K562 (cell line): ENCODE results near the gene KBTBD13. TPM values are rescaled to one million over a fixed set of nuclear protein-coding genes. Genes with fewer than 3 reads are reported as not detected.

Experiments used
- PHF21A ChIP-seq: fragments of 450-650 bp; IDR thresholded peaks from 2 replicates; pipeline ENCODE4 v1.6.1; 2017; ENCODE audit warnings: low read depth, borderline replicate concordance
- ZNF263 ChIP-seq: sonication (generic); formaldehyde crosslinking; IDR thresholded peaks from 2 replicates; pipeline ENCODE4 v1.8.0; 2022; ENCODE audit warnings: mild to moderate bottlenecking, missing genetic modification reagents, borderline replicate concordance
- ZNF507 ChIP-seq: conservative IDR thresholded peaks from 2 replicates; pipeline ENCODE4 v1.6.1; 2017; ENCODE audit warnings: missing genetic modification characterization, missing compliant biosample characterization
- polyA plus RNA-seq, 8 experiments: library from polyadenylated mRNA; depleted of rRNA in 4 of 8; stranded (reverse) in 5 of 8; unstranded in 3 of 8; fragments of >200 nt; fragmentation: Nextera tagmentation in 2 of 8; fragmentation: Illumina TruSeq in 1 of 8; extraction: Ambion mirVana in 2 of 8; extraction: Trizol in 1 of 8; gene quantifications; 2 replicates each; pipeline versions ENCODE4 v1.2.1 to v1.2.3, GENCODE V29; 2011 to 2014; ENCODE audit warnings: inconsistent platforms in 1 of 8, missing spikeins in 1 of 8
- total RNA-seq, 7 experiments: library from RNA; depleted of rRNA in 6 of 7; stranded (reverse); fragments of >200 nt in 6 of 7; fragmentation: Illumina TruSeq in 2 of 7; extraction: Trizol in 2 of 7; gene quantifications; 2 replicates each; pipeline versions ENCODE4 v1.2.1 to v1.2.3, GENCODE V29; 2011 to 2021; ENCODE audit warnings: low replicate concordance in 1 of 7
- TF ChIP-seq, protein P1 (sequence below): fragments of 250-450 bp; sonication (Bioruptor Pico); IDR thresholded peaks from 2 replicates; pipeline ENCODE4 v1.4.0; 2020; ENCODE audit warnings: mild to moderate bottlenecking, moderate library complexity, borderline replicate concordance
- TF ChIP-seq, protein P2 (sequence below): fragments of 450-650 bp; IDR thresholded peaks from 2 replicates; pipeline ENCODE4 v1.6.1; 2017; ENCODE audit warnings: antibody characterized with exemption, mild to moderate bottlenecking
- TF ChIP-seq, protein P3 (sequence below): fragments of 450-650 bp; formaldehyde crosslinking; IDR thresholded peaks from 2 replicates; pipeline ENCODE4 v1.4.0; 2022; ENCODE audit warnings: mild to moderate bottlenecking, moderate library complexity

KBTBD13 gene
- total and polyA plus RNA-seq, 9 of the 15 experiments (the other 6 are each of a cell fraction or from before 2014, with no cell fraction given) = 0.07 to 0.13 (median 0.10) TPM; not detected in 3

GRCh38 chr15:65054333-65055200 is 22.0 kb upstream of the KBTBD13 start (continued):
- TF ChIP-seq, protein P1, sequence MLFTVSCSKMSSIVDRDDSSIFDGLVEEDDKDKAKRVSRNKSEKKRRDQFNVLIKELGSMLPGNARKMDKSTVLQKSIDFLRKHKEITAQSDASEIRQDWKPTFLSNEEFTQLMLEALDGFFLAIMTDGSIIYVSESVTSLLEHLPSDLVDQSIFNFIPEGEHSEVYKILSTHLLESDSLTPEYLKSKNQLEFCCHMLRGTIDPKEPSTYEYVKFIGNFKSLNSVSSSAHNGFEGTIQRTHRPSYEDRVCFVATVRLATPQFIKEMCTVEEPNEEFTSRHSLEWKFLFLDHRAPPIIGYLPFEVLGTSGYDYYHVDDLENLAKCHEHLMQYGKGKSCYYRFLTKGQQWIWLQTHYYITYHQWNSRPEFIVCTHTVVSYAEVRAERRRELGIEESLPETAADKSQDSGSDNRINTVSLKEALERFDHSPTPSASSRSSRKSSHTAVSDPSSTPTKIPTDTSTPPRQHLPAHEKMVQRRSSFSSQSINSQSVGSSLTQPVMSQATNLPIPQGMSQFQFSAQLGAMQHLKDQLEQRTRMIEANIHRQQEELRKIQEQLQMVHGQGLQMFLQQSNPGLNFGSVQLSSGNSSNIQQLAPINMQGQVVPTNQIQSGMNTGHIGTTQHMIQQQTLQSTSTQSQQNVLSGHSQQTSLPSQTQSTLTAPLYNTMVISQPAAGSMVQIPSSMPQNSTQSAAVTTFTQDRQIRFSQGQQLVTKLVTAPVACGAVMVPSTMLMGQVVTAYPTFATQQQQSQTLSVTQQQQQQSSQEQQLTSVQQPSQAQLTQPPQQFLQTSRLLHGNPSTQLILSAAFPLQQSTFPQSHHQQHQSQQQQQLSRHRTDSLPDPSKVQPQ (CRISPR knock-in tag) = no peak
- TF ChIP-seq ZNF507 (tag) = no peak
- TF ChIP-seq, protein P2, sequence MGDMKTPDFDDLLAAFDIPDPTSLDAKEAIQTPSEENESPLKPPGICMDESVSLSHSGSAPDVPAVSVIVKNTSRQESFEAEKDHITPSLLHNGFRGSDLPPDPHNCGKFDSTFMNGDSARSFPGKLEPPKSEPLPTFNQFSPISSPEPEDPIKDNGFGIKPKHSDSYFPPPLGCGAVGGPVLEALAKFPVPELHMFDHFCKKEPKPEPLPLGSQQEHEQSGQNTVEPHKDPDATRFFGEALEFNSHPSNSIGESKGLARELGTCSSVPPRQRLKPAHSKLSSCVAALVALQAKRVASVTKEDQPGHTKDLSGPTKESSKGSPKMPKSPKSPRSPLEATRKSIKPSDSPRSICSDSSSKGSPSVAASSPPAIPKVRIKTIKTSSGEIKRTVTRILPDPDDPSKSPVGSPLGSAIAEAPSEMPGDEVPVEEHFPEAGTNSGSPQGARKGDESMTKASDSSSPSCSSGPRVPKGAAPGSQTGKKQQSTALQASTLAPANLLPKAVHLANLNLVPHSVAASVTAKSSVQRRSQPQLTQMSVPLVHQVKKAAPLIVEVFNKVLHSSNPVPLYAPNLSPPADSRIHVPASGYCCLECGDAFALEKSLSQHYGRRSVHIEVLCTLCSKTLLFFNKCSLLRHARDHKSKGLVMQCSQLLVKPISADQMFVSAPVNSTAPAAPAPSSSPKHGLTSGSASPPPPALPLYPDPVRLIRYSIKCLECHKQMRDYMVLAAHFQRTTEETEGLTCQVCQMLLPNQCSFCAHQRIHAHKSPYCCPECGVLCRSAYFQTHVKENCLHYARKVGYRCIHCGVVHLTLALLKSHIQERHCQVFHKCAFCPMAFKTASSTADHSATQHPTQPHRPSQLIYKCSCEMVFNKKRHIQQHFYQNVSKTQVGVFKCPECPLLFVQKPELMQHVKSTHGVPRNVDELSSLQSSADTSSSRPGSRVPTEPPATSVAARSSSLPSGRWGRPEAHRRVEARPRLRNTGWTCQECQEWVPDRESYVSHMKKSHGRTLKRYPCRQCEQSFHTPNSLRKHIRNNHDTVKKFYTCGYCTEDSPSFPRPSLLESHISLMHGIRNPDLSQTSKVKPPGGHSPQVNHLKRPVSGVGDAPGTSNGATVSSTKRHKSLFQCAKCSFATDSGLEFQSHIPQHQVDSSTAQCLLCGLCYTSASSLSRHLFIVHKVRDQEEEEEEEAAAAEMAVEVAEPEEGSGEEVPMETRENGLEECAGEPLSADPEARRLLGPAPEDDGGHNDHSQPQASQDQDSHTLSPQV = no peak
- TF ChIP-seq, protein P3, sequence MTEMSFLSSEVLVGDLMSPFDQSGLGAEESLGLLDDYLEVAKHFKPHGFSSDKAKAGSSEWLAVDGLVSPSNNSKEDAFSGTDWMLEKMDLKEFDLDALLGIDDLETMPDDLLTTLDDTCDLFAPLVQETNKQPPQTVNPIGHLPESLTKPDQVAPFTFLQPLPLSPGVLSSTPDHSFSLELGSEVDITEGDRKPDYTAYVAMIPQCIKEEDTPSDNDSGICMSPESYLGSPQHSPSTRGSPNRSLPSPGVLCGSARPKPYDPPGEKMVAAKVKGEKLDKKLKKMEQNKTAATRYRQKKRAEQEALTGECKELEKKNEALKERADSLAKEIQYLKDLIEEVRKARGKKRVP (CRISPR knock-in tag) = no peak
- TF ChIP-seq PHF21A = no peak
- TF ChIP-seq ZNF263 (CRISPR knock-in tag) = no peak
